Activated CD8-positive, alpha-beta memory T cell treated with anti-CD3 and anti-CD28 coated beads, Interleukin-2, amount 50 U/mL, for 24 hours (primary cell): Measurements from ENCODE around the gene GJA5.

Experiments used
- DNase-seq: peaks from one replicate; pipeline ENCODE4 v3.0.0-alpha.2; 2020; ENCODE audit errors: extremely low read depth

Gene GJA5

DNA sequence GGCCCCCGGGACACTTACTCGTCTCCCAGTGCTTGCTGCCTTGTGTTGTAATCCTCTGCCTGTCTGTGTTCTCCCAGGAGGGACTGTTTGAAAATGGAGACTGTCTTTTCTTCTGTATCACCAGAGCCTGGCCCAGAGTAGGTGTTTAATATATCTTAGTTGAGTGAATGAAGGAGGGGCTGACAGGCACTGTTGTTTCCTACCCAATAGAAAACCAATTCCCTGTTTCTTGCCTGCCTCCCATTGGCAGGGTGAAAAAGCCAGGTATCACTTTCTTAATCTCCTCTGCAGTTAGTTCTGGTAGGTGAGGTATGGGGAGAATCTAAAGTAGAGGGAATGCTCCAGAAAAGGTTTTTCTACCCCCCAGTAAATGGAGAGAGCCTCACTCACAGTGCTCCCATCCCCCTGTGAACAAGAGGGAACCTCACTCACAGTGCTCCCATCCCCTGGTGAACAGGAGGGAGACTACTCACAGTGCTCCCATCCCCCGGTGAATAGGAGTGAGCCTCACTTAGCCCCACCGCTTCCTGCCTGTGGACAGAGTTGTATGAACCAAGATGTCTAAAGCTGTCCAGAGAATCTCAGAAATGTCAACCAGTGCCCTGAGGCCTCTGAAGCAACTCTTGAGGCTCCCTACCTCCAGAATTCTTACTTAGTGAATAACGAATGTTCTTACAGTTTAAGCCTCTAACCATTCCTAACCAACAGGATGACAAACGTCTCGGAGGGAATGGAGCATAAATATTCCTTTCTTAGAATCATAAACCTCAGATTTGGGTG, at the start of gene GJA5:
Gene GJA5 (minus strand): TSS at position 122 of the 780 bp plus-strand sequence. CDS start 1,364 bp downstream, outside the sequence.
- DNase-seq = no peak

DNA sequence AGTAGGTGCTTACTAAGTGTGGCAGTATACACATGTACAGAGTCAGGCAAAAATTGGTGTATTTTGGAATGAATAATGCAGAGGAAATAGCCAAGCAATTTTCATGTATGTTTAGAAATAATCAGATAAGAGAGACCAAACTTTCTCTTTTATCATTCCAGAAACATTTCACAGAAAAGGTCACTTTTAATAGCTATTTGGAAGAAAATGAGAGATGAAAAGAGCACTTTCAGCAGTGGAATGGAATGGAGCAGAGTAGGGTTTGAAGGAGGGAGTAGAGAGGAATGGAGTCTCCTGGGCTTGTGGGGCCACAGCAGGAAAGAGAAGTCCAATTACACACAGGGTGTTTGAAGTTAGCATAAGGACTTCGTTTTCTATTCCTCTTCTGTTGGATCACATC, 48.8 kb upstream of the GJA5 start:
- DNase-seq = no peak

DNA sequence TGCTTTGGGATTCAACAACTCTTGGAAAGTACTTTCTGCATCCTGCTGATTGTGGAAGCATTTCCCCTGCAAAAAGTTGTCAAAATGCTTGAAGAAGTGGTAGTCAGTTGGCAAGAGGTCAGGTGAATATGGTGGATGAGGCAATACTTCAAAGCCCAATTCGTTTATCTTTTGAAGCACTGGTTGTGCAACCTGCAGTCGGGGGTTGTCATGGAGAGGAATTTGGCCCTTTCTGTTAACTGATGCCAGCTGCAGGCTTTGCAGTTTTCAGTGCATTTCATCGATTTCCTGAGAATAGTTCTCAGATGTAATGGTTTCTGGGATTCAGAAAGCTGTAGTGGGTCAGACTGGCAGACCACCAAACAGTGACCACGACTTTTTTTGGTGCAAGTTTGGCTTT, 47.6 kb upstream of the GJA5 start:
- DNase-seq = no peak

DNA sequence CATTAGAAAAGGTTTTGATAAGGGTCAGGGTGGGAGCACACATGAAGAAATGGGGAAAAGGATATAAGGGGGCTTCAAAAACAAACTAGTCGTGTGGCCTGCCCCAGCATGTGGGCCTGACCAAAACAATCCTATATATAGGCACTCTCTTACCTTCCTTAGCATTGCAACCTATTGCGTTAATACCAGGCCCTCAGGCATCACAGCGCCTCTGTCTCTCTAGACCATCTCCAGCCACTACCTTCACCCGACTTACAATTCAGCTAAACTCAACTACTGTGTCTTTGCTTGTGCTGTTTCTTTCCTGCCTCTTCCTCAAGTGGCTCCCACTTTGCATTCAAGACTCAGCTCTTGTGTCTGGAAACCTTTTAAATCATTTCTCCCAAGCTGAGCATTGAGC, 47.0 kb upstream of the GJA5 start:
- no peak for DNase-seq

DNA sequence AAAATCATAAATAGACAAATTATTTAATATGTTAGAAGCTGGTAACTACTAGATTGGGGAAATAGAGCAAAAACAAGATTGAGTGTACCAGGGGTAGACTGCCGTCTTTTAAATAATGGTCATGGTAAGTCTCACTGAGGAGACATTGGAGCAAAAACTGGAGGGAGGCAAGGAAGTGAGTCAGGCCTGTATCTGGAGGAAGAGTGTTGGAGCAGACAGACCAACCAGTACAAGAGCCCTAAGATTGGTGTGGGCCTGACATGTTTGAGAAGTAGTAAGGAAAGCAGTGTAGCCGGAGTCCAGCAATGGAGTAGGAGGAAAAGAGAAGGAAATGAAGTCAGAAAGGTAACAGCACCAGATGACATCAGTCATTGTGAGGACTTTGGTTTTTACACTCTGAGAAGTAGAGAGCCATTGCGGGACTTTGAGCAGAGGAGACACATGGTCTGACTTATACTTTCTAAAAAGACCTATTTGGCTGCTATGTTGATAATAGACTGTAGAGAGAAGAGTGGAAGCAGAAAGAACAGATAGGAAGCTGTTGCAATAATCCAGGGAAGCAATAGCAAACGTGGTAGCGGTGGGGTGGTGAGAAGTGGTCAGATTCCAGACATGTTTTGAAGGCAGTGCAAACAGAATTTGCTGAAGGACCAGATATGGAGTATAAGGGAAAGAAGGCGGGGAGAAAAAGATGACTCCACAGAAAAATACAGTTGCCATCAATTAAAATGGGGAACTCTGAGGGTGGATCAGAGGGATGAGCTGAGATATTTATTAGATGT, 44.7 kb upstream of the GJA5 start:
- no peak for DNase-seq

DNA sequence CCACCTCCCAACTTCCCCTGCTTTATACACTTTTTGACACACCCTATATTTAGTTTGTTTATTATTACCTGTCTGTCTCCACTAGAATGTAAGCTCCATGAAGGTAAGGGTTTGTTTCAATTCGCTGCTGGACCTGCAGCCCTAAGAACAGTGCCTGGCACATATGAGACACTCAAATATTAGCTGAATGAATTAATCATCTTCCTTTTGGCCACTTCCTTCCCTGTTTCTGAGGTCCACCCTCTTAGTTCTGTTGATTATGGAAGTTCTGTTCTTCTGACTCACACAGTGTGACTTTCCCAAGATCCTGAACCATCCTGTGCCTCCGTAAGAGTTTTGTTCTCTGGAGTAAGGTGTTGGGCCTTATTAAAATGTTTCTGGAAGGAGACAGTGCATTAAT, 40.4 kb upstream of the GJA5 start:
- DNase-seq = no peak

DNA sequence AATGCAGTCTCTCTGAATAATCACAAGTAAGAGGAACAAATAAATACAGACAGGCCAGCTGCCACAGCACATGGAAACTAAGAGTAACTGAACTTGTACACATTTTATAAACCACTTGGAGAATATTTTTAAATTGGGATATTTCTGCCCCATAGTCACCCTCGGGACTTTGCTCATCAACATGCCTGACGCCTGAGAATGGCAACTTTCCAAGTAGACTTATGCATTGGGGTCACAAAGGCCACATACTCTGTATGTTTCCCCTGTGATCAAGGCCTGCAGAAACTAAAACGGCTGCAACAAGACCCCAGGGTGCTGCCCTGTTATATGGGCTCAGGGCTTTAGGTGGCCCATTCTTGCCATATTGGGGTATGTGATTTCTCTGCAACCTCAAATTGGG, 38.3 kb upstream of the GJA5 start:
- DNase-seq = no peak

DNA sequence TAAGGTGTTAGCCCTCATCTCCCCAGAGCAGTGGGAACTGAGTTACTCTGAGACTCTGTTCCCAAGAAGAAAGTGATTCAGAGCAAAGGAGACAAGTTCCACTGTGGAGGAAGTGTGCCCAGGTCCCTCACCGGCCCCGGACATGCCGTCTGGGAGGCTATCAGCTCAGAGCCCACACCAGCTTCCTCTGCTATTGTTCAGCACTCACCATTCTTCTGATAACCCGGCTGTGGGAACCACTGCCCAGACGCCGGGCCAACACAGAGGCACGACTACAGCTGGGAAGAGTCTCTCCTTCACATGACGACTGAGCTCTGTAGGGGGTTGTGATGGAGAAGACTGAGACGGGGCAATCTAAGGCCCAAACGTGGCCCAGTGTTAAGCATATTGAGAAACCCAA, 34.2 kb upstream of the GJA5 start:
- DNase-seq = no peak

DNA sequence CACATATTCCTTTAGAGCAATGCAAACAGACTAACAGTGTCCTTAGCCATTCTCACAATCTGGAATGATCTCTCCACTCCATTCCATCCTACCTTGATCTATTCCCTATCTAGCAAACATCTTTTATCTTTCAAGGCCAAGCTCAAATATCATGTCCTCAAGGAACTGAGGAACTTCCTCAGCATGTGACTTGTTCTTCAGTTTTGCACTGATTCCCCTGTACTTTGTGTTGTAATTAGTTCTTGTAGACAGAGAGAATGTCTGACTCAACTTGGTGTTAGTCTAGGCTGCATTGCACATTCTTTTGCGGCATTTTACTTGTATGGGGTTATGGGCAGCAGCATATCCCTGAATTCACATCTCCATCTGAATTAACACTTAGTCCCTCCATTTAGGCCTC, 31.5 kb upstream of the GJA5 start:
- DNase-seq = no peak

DNA sequence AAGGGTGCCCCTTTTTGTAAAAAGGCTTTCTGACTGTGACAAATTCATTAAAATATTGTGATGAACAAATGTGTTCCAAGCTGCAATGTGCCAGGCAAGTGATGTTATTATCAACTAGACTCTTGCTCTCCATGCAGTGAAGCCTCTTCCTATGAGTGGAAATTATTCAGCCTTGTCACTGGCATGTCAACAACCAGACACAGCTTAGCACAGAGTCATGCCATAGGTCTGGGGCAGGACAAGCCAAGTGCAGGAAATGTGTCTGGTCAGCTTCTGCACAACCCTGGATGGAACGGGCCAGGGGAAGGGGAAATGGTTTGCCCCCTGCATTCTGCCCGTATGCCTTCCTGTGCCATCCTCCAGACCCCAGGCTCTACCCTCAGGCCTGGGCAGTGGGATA, 27.4 kb upstream of the GJA5 start:
- no peak for DNase-seq

DNA sequence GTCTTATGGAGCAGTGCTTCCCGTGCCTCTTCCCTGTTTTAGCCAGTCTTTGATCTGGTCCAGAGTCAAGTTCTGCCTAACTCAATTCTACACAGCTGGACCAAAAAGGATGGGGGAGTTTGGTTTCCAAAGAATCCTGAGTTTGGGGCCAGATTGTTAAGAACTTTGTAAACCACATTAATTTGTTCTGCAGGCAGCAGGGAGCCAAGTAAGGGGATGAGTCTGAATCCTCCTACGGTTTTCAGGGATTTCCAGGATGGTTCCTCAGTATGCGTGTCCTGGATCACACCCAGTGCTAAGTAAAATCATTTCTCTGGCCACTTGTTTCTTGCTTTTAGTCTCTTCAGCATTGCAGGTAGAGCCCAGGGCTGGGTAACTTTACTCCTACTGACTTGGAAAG, 26.1 kb upstream of the GJA5 start:
- DNase-seq = no peak

DNA sequence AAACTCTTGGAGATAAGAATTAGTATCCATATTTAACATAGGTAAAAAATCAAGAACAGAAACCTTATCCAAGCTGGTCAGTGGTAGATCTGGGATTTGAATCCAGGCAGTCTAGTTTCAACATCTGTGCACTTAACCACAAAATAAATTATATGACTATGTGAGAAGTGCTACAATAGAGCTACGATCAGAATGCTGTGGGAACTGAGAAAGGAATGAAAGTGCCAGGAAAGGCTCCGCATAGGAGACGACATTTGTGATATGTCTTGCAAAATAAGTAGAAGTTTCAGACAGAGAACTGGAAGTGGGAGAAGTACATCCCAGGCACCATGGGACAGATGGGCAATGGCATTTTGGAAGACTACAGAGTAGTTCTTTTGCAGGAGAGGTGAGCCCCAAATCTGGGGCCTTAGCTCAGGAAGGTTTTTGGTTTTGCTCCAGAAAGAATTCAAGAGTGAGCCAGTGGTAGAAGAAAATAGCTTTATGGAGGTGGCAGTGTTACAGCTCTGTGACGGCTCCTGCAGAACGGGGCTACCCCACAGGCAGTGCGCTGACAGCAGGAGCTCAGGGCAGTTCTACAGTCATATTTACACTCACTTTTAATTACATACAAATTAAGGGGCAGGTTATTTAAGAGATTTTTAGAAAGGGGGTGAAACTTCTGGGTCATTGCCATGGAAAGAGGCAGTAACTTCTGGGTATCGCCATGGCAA, 25.5 kb upstream of the GJA5 start:
- no peak for DNase-seq

DNA sequence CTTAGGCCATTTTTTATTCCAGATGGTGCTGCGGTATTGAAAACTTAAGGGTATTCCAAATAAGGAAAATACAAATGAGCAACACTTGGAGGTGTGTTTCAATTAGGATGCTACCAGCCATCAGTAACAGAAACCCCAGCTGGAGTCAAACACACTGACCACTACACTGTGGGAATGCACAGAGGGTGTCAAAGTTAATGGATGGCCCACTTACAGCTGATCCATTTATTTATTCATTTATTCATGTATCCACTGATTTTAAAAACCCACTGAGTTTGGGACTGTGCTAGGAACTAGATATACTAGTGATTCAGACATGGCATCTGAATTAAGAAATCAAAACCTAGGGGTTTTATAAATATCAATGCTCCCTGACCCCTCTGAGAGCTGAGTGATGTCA, 24.5 kb upstream of the GJA5 start:
- no peak for DNase-seq

DNA sequence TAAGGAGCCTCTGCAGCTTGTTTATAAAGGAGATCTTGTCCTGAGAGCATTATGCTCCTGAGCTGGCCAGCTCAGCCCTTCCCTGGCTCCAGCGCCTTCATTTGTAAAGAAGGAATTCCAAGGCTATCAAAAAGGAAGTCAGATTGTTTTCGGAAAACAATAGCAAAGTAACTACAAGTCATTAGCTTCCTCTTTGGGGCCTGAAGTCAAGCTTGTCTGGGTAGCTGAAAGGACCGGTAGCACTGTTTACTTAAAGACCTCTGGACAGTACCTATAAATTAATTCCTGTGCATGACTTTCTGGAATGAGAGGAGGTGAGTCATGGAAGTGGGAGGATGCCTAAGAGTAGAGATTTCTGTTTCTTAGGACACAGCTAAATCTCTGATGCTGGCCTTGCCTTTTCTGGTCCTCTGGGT, 20.7 kb upstream of the GJA5 start:
- DNase-seq = no peak

DNA sequence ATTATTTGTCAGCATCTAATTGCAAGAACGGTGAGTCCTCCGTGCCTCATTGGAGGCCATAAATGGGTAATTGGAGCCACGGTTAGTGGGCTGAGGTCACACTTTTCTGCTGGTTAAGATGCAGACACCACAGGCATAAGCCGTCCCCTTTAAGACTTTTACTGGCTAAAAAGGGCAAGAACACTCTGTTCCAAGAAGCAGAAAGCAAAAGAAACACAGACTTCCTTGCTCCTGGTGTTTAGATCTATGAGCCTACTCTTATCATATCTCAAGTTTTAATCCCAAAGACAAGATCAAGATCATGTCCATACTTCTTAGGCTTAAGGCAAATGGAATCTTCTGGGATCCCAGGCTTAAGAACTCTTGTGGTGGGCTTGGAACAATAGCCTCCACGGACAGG, 17.3 kb upstream of the GJA5 start:
- DNase-seq = no peak

DNA sequence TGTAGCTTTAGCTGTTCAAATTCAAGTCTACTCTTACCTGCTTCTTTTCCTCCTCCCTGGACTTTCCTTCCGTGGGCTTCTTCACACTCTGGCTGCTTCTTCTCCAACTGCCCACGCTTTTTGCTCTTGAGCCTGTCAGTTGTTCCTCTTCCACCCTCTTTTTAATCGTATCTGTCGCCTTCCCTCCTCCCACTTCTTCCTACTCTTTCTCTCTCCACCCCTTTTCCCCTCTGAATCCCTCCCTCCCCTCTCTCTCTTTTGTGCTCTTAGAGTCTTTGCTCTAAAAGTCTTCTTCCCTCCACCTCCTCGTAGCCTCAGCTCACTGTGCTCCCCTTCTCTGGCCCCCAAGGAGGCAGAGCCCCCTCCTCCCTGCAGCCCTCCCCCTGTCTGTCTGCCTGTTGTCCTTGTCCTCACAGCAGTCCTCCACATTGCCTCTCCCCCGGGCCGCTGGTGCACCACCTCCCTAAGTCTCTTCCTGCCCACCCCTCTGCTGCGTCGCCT, 12.9 kb upstream of the GJA5 start:
- DNase-seq = no peak

DNA sequence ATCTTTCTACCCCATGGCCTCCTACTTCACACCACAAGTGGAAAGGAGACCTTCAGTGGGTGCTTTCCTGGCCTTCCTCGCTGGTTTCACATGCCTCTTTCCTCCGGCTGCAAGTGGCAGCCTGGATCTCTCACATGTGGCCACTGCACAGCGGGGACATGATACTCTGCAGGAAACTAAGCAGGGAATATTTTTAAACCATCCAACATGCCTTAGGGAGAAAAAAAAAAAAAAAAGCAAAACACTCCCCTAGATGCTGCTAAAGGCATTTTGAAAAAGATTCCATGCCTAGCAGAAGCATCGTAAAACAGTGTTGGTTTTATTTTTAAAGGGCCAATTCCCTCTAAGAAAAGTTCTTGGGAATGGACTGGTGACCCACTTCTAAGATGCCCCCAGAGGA, 12.2 kb upstream of the GJA5 start:
- no peak for DNase-seq

DNA sequence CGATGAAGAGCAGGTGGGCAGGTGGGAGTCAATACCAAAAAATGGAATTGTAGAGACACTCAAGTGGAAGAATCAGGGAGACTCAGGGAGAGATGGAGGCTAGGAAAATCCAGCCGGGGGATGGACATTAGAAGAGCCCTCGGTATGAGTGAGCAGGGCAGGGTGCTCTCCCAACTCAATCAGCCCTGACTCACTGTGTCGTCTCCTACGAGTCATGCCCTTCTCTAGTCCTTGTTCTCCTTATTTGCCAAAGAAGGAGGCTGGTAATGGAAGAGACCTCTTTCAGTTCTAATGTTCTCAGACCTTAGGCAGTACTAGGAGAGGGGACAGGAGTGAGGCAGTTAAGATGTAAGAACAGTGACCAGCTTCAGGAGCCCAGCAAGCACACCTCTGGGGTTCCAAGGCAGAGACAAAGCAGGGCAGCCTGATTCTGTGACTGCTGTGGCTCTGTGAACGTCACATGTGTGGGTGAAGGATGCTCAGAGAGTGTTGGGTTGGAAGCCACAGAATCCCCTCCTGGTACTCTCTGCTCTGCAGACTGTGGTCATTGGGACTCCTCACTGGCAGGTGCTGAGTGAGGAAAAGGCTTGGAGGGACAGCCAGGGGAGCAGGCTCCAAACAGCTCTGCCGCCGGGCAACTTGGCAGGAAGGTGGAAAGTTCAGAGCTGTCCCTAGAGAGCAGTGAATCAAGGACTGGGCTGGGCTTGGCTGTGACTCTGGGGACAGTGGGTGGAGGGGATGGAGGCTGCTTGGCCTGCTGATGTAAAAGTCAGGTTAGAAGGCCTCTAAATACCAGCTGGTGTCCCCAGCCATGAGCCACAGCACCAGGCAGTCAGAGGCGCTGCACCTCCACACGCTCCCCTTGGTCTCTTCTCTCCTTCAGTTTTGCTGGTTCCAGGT, 11.1 kb upstream of the GJA5 start:
- no peak for DNase-seq

DNA sequence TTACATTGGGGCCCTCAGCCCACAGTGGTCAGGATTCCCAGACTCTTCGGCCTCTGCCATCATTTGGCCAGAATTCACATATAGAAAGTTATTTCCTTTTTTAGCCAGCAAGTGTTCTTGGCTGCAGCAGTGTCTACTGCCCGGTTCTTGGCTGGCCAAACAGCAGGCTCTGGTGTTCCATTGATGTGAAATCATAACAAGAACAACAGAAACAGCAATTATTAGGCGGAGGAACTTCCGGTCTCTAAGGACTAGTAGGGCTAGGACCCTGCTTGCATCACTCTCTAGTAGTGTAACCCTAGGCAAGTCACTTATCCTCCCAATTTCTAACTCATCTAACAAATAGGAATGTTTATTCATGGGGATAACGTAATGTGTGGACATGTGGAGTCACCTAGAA, 8.7 kb upstream of the GJA5 start:
- no peak for DNase-seq

DNA sequence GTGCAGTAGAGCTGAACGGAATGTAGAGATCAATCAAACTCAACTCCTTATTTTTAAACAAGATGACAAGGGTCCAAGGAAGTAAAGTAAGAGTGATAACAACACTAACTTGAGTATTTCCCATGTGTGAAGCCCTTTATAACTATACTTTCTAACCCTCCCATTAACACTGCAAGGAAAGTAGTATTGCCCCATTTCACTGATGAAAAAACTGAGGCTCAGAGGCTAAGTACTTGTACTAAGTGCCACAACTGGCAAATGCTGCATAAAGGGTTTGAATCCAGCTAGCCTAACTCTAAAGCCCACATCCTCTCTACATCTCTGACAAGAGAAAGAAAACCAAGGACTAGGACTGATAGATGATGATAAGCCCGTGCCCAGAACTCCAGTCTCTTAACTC, 8.2 kb upstream of the GJA5 start:
- no peak for DNase-seq

DNA sequence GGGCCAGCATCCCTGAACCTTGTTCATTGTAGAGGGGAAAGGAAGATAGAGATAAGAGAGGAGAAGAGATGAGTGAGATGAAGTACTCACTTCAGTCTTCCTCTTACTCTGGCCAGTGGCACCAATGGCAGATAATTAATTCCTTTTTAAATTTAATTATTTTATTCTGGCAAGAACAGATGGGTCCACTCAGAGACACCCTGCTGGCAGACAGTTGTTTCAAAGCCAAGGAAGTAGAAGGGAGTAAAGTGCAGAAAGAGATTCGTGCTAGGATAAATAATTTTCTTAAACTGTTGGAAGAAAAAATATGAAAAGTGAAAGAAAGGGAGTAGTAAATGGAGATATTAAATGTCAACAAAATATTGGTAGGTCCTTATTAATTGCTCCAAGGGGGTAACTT, 7.7 kb upstream of the GJA5 start:
- DNase-seq = no peak
